Activated CD8-positive, alpha-beta memory T cell treated with anti-CD3 and anti-CD28 coated beads, Interleukin-2, amount 50 U/mL, for 24 hours (primary cell): ENCODE data around the gene CCDC30.
"Not testable (repeated sequence)": the region's sequence is repeated elsewhere in the genome, so short reads cannot be mapped to it uniquely, and the experiment has no call there.

Experiments
- DNase-seq: peaks from one replicate; pipeline ENCODE4 v3.0.0-alpha.2; 2020; ENCODE audit errors: extremely low read depth

Gene CCDC30

DNA sequence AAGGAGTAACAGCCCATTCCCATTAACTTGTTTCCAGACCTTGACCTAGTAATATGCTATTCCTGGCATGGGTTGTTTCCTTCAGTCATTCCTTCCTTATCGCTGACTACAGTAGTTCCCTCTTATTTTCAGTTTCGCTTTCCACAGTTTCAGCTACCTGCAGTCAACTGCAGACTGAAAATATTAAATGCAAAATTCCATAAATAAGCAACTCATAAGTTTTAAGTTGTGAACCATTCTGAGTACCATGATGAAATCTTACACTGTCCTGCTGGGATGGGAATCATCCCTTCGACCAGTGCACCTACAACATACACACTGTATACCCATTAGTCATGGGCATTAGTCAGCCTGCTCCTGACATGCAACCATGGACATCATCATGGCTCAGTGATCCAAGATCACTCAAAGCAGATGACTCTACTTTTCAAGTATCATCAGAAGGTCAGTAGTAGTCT, 66.7 kb downstream of the CCDC30 start:
- no peak for DNase-seq

DNA sequence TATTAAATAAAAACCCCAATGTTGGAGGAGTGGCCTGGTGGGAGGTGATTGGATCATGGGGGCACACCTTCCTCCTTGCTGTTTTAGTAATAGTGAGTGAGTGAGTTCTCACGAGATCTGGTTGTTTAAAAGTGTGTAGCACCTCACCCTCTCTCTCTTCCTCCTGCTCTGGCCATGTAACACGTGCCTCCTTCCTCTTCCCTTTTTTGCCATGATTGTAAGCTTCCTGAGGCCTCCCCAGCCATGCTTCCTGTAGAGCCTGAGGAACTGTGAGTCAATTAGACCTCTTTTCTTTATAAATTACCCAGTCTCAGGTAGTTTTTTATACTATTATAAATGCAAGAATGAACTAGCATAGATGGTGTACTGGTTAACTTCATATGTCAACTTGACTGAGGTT, 68.0 kb downstream of the CCDC30 start:
- DNase-seq, result no peak

DNA sequence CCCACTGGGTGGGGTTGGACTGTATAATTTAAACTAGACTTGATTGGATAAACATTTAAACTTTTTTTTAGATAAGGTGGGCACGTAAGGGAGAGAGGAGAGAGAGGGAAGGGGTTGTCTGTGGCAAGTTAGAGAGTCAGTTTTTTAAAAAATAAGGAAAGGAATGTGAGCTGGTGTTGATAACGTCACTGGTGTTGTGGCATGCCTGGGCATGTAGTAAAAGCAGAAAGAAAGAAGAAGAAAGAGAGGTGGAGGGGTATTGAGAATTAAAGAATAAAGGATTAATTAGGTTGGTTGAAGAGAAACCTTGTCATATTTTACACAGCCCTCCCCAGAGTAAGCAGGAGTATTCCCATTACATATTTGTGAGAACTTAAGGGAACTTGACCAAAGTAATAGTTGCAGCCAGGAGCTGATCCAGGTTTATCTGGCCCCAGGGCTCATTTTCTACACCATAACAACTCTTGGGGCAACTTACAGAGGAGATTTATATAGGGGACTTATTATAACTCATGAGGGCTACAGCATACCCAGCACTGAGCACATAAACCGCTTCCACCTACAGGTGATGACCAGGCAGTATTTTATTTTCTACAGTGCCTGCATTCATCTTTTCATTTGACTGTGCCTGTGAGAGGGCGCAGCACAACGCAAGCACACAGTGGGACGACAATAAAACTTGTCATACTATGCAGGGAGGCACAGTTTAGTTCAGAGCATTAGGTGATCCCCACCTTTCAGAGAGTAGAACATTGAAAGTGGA, 70.2 kb downstream of the CCDC30 start:
- DNase-seq, result no peak

DNA sequence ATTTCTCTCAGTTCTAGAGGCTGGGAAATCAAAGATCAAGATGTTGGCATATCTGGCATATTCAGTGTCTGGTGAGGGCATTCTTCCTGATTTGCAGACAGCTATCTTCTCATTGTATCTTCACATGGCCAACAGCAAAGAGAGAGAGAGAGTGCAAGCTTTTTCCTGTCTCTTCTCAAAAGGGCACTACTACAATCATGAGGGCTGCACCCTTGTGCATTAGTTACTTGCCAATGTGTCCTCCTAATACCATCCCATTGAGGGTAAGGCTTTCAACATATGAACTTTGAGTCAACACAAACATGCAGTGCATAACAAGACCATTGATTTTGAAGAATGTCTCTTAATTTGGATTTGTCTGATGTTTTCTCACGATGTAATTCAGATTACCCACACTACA, 78.0 kb downstream of the CCDC30 start:
- DNase-seq, result no peak

DNA sequence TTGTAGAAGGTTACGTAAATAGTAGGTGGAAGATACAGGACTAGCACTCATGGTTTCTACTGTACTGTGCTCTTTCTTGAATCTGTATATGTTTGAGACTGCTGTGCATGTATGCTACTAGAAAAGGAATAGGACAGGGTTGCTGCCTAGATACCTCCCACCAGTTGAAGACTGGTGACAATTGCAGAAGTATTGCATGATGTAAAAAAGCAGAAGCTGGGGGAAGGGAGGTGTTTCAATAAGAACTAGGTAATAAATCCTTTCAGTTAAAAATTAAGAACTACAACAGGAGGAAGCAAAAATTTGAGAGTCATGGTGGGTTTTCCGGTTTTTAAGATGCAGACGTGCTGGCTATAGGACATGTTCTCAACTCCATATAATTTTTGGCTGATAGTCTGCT, 88.1 kb downstream of the CCDC30 start:
- no peak for DNase-seq

DNA sequence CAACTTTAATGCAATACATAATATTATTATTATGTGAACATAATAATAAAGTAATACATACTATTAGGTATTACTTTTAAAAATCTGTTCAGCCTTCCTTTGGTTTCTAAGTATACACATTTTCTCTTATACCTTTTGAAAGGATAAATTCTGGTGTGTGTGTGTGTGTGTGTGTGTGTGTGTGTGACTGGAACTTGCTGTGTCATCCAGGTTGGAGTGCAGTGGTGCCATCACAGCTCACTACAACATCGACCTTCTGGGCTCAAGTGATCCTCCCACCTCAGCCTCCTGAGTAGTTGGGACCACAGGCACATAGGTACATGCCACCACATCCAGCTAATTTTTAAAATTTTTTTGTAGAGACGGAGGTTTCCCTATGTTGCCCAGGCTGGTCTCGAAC, 88.5 kb downstream of the CCDC30 start:
- no peak for DNase-seq

DNA sequence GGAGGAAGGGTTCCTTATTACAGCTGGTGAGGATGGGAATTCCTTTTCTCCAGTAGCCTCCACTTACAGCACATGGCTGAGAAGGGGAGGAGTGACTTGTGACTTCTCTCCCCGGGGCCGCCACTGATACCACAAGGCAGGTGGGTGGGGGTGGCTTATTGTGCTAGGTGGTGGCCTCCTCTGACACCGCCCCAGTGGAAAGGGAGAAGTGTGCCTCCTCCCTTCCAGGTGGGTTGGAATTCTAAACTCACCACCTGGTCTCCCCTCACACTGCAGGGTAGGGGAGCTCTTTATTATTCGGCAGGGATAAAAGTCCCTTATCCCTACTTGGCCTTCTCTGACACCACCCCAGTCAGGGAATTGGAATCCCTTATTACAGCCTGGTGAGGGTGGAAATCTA, 89.5 kb downstream of the CCDC30 start:
- DNase-seq, result no peak

DNA sequence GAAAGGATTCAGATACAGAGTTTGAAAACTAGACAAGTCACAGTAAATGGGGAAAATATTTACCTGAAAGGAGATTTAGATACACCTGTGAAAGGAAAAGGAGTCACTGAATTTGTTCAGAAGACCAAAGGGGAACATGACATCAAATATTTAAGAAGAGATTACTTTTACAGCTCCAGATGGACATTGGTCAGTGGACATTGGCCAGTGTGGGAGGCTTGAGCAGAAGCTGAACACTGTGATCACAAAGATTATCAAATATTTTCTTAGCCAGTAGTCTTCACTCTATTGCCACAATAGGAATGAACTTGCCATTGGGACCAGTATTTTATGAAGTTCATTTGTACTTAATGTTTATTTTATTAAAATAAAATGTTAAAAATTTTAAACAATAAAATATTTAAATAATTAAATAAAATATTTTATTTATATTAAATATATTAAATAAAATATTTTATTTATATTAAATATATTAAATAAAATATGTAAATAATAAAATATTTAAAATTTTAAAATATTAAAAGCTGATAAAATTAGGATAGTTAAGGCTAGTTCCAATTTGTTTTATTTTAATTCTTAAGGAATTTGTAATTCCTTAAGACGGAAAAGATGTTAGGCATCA, 94.3 kb downstream of the CCDC30 start:
- DNase-seq, result no peak

DNA sequence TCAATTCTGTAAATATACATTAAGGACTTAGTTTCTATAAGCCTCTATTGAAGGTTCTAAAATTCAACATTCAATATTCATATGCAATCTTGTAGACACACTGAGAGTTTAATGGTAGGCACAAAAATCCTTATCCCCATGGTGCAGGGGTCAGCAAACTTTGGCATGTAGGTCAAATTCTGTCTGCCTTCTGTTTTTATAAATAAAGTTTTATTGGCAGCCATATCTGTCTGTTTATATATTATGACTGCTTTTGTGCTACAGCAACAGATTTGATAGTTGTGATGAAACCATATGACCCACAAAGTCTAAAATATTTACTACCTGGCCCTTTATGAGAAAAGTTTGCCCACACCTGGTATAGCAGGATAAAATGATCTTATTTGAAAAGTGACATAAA, 104.0 kb downstream of the CCDC30 start:
- DNase-seq, result no peak

DNA sequence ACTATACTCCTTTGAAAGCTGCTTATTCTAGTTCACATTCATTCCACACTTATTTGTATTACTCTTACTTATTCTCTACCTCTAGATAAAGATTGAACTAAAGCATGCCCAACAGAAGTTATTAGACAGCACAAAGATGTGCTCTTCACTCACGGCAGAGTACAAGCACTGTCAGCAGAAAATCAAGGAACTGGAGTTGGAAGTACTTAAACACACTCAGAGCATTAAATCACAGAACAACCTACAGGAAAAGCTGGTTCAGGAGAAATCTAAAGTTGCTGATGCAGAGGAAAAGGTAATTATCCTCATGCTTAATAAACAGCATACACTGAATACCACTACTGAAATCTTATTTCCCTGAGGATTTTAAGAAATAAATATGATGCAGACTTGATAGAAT, 113.8 kb downstream of the CCDC30 start:
- DNase-seq, result no peak

DNA sequence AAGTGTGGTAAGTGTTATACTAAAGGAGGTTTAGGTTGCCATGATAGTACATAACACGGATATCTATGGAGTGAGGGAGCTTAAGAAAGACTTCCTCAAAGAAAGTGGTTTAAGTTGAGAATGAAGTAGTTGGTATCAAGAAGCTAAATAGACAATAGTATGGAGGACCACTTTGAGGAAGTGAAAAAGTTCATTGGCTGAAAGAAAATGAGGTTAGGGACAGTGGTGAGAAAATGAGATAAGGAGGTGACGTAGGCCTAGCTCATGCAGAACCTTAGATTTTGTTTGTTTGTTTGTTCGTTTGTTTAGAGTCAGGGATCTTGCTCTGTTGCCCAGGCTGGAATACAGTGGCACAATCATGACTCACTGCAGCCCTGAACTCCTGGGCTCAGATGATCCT, 122.9 kb downstream of the CCDC30 start:
- DNase-seq, result no peak

DNA sequence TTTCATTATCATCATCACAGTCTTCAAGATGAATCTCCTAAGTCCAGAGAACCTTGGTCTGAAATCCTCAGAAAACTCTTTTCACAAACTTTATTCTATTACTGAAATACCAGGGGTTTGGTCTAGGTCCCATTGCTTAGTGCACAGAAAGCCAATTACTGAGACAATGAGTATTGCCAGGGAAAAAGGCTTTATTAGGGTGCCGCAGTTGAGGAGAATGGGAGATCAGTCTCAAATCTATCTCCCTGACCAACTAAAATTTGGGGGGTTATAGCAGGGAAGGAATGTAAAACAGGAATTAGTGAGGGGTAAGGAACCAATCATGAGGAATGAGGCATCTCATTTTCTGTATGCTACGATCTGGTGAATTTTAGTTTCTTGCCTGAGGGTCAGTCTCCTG, 124.7 kb downstream of the CCDC30 start:
- DNase-seq, result no peak

DNA sequence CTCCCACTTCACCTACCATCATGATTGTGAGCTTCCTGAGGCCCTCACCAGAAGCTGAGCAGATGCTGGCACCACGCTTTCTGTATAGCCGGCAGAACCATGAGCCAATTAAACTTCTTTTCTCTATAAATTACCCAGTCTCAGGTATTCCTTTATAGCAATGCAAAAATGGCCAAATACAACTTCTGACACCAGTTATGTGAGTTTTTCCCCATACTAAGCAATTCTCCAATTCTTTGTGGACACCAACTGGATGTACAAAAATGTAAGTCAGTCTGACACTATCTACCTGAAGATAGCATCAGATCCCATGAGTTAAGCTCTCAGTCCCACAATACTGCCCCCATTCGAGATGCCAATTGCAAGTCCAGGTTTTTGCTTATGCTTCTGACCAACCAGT, 129.7 kb downstream of the CCDC30 start:
- no peak for DNase-seq

DNA sequence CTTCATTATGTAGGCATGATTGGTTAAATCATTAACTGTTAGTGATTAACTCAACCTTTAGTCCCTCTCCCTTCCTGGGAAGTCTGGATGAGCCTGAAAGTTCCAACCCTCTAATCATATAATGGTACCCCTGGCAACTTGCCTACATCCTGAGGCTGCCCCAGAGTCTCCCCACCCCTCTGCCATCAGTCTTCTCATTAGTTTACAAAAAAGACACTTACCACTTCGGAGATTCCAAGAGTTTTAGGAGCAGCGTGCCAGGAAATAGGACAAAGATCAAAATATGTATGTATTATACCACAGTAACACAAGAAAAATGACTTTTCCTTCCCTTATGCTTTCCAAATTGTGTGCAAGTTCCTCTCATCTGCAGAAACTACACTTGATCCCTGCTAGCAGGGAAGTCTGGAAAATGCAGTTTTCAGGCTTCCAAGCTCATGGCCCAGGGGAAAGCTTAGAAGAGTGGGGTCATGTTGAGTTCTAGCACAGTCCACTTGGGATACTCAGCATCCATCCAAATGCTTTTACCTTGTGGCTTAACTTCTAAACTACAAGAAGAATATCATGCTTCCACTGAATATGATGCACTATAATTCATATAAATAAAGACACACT, 130.5 kb downstream of the CCDC30 start:
- DNase-seq, result no peak

DNA sequence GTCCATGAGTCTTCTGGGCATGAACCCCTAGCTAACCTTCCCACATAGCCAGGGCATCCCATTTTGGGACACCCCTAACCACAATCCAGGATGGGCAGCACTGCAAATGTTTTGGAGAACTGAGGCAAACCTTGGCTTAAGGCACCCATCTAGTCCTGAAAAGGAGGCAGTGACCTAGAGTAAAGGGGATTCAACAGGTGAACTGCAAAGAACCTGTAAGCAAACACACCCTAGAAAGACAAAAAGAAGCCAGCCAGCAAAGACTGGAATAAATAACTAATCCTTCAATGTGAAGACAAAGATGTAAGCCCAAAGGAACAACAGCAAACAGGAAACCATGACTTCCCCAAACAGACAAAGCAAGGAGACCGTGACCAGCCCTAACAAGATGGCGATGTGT, 138.4 kb downstream of the CCDC30 start:
- DNase-seq, result no peak

DNA sequence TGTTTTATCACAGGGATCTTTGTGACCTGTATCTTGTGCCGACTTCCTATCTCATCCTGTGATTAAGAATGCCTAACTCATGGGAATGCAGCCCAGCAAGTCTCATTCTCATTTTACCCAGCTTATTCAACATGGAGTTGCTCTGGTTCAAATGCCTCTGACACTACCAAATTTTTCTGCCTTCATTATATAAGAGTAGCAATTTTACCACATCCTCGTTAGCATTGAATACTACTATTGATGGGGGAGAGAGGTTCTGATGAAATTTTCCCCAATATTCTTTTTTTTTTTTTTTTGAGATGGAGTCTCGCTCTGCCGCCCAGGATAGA, 150.7 kb downstream of the CCDC30 start:
- no peak for DNase-seq

DNA sequence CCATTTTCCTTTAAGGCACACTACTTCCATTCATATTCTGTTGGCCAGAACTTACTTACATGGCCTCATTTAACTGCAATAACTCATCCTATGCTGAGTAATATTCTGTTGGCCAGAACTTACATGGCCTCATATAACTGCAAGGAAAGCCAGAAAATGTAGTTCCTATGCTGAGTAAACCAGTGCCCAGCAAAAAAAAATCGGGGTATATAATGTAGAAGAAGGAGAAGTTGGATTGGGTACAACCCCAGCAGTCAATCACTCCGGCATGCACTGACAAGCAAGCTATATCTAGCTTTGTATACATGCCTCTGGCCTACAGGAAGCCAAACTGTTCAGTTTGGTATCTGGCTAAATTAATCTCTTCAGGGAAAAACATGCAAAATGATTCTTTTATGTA, 155.8 kb downstream of the CCDC30 start:
- DNase-seq, result no peak

DNA sequence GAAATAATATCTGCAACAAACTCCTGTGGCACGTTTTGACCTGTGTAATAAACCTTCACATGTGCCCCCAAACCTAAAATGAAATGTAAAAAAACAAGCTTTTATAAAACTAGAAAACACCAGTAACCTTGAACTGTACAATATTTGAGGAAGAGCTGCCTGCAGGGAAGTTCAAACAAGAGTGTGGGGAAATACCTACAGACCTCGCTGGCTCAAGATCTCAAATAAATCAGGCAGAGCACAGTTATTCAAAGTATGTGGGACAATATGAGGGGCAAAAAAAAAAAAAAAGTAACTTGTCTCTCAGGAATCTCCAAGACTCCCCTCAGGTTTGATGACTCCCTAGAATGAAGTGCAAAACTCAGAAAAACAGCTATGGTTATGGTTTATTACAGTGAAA, 157.2 kb downstream of the CCDC30 start:
- no peak for DNase-seq

DNA sequence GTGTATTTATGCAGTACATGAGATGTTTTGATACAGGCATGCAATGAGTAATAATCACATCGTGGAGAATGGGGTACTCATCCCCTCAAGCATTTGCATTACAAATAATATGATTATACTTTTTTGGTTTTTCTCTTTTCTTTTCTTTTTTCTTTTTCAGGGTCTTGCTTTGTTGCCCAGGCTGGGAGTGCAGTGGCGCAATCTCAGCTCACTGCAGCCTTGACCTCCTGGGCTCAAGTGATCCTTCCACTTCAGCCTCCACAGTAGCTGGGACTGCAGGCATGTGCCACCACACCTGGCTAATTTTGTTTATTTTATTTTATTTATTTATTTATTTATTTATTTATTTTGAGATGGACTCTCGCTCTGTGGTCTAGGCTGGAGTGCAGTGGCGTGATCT, 158.1 kb downstream of the CCDC30 start:
- not testable (repeated sequence) for DNase-seq

DNA sequence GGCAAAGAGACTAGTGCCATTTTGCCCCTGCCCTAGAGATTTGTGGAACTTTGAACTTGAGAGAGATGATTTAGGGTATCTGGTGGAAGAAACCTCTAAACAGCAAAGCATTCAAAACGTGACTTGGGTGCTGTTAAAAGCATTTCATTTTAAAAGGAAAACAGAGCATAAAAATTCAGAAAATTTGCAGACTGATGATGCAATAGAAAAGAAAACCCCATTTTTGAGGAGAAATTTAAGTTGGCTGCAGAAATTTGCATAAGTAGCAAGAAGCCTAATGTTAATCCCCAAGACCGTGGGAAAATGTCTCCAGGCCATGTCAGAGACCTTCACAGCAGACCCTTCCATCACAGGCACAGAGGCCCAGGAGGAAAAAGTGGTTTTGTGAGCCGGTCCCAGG, 164.1 kb downstream of the CCDC30 start:
- not testable (repeated sequence) for DNase-seq

DNA sequence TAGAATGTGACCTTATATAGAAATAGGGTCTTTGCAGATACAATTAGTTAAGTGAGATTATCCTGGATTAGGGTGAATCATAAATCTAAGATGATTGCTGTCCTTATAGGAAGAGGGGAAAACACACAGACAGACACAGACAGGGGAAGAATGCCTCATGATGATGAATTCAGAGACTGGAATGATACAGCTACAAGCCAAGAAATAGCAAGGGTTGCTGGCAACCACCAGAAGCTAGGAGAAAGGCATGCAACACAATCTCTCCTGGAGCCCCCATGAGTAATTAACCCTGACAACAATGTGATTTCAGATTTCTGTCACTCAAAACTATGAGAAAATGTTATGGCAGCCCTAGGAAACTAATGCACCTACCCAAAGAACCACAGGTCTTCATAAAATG, 176.0 kb downstream of the CCDC30 start:
- DNase-seq, result no peak

DNA sequence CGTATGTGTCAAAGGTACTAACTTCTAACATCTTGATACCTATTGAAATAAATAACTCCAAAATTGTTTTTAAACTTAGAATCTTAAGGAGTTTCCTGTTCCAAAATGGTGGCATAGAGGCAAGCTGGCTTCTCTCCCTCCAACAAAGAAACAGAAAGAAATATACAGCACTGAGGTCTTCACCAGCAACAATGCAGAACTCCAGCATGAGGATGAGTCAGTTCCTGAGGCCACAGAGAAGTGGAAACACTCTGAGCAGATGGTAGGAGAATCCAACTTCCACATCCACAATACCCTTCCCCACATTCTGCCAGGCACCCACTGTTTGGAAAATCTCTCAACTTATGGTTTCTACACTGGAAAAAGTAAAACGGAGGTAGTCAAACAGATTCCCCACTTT, 183.0 kb downstream of the CCDC30 start:
- no peak for DNase-seq

DNA sequence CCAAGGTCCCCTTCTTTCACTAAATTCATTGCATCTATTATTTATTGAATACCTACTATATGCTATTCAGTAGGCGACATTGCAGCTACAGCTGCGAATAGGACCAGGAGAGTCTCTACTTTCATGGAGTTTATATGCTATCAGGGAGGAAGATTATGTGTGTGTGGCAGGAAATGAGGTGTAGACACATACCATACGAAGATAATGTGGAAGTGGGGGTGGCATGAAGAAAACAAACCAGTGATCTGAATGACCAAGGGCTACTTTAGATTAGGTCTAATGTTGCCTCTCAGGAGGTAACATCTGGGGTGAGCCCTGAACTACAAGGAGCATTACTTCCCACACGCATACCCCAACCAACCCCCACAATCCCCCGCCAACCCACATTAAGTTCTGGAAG, 194.1 kb downstream of the CCDC30 start:
- no peak for DNase-seq
